Astrocyte of the cerebellum (primary cell): ENCODE data around the gene UROC1.

Experiments
- DNase-seq: peaks from one replicate; pipeline ENCODE4 v3.0.0-alpha.2; 2011; ENCODE audit warnings: low read depth
- H3K4me3 ChIP-seq: 2 replicates; pipeline ENCODE4 v1.5.1; 2011; ENCODE audit warnings: mild to moderate bottlenecking, low read depth, low read length, moderate library complexity
- CTCF ChIP-seq: IDR thresholded peaks from 2 replicates; pipeline ENCODE4 v1.5.1; 2012; ENCODE audit warnings: low read length, low read depth, moderate library complexity, mild to moderate bottlenecking; ENCODE audit errors: missing control alignments
- in situ Hi-C: cut with HindIII; loops from 2 replicates; pipeline ENCODE4 v1.10.0; 2017; ENCODE audit warnings: low sequenced_read_pairs

UROC1 gene

GRCh38 chr3:126464494-126464893 lies 53.1 kb downstream of the UROC1 start:
- no peak overlapping the region for H3K4me3 ChIP-seq
- TF ChIP-seq CTCF, result no peak
- in situ Hi-C loops, result no loop called here
- no peak for DNase-seq

- no peak overlapping the region for H3K4me3 ChIP-seq
- in situ Hi-C loops, result no loop called here
- no peak for DNase-seq
- no peak for TF ChIP-seq CTCF
These were observed 53.5 kb downstream of the UROC1 start for GRCh38 chr3:126464093-126464492.

- no peak for DNase-seq
- no peak overlapping the region for H3K4me3 ChIP-seq
- in situ Hi-C loops, result no loop called here
- TF ChIP-seq CTCF, result no peak
These were observed 54.1 kb downstream of the UROC1 start for GRCh38 chr3:126463521-126463920.

GRCh38 chr3:126461450-126462070 lies 56.0 kb downstream of the UROC1 start:
- no peak for TF ChIP-seq CTCF
- DNase-seq, result no peak
- in situ Hi-C loops, result no loop called here
- H3K4me3 ChIP-seq, result no peak overlapping the region

GRCh38 chr3:126460381-126460780 lies 57.2 kb downstream of the UROC1 start:
- in situ Hi-C loops, result no loop called here
- no peak for TF ChIP-seq CTCF
- H3K4me3 ChIP-seq, result no peak overlapping the region
- no peak for DNase-seq

GRCh38 chr3:126459763-126460127 lies 57.8 kb downstream of the UROC1 start:
- H3K4me3 ChIP-seq, result no peak overlapping the region
- DNase-seq, result no peak
- in situ Hi-C loops, result no loop called here
- no peak for TF ChIP-seq CTCF

- in situ Hi-C loops, result no loop called here
- TF ChIP-seq CTCF, result no peak
- no peak overlapping the region for H3K4me3 ChIP-seq
- no peak for DNase-seq
These were observed 58.3 kb downstream of the UROC1 start for GRCh38 chr3:126459111-126459762.
